ENCODE measurements around the gene LSM3. TPM values are rescaled to one million over a fixed set of nuclear protein-coding genes. Genes with fewer than 3 reads are reported as not detected.

The LSM3 gene
- total RNA-seq, 4 donors from 2014 or later: 4.8 to 7.9 (median 5.8) TPM

GRCh38 chr3:14210843-14211594 lies 32.4 kb downstream of the LSM3 start:
- TF ChIP-seq EP300 (IDR thresholded peaks at IDR 0.05) (no peak), POLR2A (IDR thresholded peaks at IDR 0.05) (no peak), CTCF (IDR thresholded peaks at IDR 0.05) (no peak)
- H3K36me3 ChIP-seq: no peaks in the 10 kb centered on the region
- no peak overlapping the region for H3K4me3 ChIP-seq
- H3K9me3 ChIP-seq: no peaks in the 10 kb centered on the region
- H3K27me3 ChIP-seq: no peaks in the 10 kb centered on the region
- peak overlapping the region in 3 of 4 donors; percentile 30 to 66 (median 51) for H3K27ac ChIP-seq
- 23 to 34% methylated on average over 4 of the region's 4 CpGs for WGBS, 2 donors
- DNase-seq (ENCODE audit: low spot score in 2 of 2): no peak
- H3K4me1 ChIP-seq: peaks cover 0 to 26% (median 5%) of the 10 kb centered on the region in 4 donors

- TF ChIP-seq EP300 (IDR thresholded peaks at IDR 0.05) (no peak), POLR2A (IDR thresholded peaks at IDR 0.05) (no peak), CTCF (IDR thresholded peaks at IDR 0.05) (no peak)
- Histone ChIP-seq H3K9me3 (no peaks in the 10 kb centered on the region), H3K4me3 (no peak overlapping the region), H3K27me3 (no peaks in the 10 kb centered on the region), H3K36me3 (no peaks in the 10 kb centered on the region), H3K4me1 (peaks cover 0 to 26% (median 5%) of the 10 kb centered on the region in 4 donors), H3K27ac (peak overlapping the region in 3 of 4 donors; percentile 30 to 66 (median 51))
- DNase-seq (ENCODE audit: low spot score in 2 of 2): no peak
- WGBS, 2 donors: 36 to 51% methylated on average over 4 of the region's 4 CpGs
These were observed 33.0 kb downstream of the LSM3 start for GRCh38 chr3:14211621-14212020.

- Histone ChIP-seq H3K27me3 (no peaks in the 10 kb centered on the region), H3K4me3 (no peak overlapping the region), H3K9me3 (no peaks in the 10 kb centered on the region), H3K36me3 (no peaks in the 10 kb centered on the region), H3K4me1 (peaks cover 0 to 26% (median 5%) of the 10 kb centered on the region in 4 donors), H3K27ac (peak overlapping the region in 2 of 4 donors; percentile 51 to 66)
- TF ChIP-seq POLR2A (IDR thresholded peaks at IDR 0.05) (no peak), CTCF (IDR thresholded peaks at IDR 0.05) (no peak), EP300 (IDR thresholded peaks at IDR 0.05) (no peak)
- no peak for DNase-seq (ENCODE audit: low spot score in 2 of 2)
- WGBS, 2 donors: 84 to 96% methylated on average over 3 of the region's 3 CpGs
These were observed 33.4 kb downstream of the LSM3 start for GRCh38 chr3:14212032-14212431.

- TF ChIP-seq EP300 (IDR thresholded peaks at IDR 0.05): no peak
- Histone ChIP-seq H3K9me3 (no peaks in the 10 kb centered on the region), H3K4me1 (peaks cover 0 to 26% (median 5%) of the 10 kb centered on the region in 4 donors), H3K27ac (peak overlapping the region in 2 of 4 donors; percentile 51 to 66), H3K27me3 (no peaks in the 10 kb centered on the region), H3K36me3 (no peaks in the 10 kb centered on the region), H3K4me3 (no peak overlapping the region)
- 88 to 92% methylated on average over 7 of the region's 7 CpGs for WGBS, 2 donors
- no peak for DNase-seq (ENCODE audit: low spot score in 2 of 2)
These were observed 34.6 kb downstream of the LSM3 start for GRCh38 chr3:14213066-14213774.

- no peaks in the 10 kb centered on the region for H3K27me3 ChIP-seq
- no peak overlapping the region for H3K27ac ChIP-seq
- TF ChIP-seq EP300 (IDR thresholded peaks at IDR 0.05) (no peak), CTCF (IDR thresholded peaks at IDR 0.05) (no peak), POLR2A (IDR thresholded peaks at IDR 0.05) (no peak)
- WGBS, 2 donors: 92 to 96% methylated on average over 4 of the region's 4 CpGs
- no peak overlapping the region for H3K4me3 ChIP-seq
- H3K4me1 ChIP-seq: peaks cover 0 to 15% (median 3%) of the 10 kb centered on the region in 4 donors
- peaks cover 0 to 6% (median 0%) of the 10 kb centered on the region in 4 donors for H3K9me3 ChIP-seq
- DNase-seq (ENCODE audit: low spot score in 2 of 2): no peak
- H3K36me3 ChIP-seq: no peaks in the 10 kb centered on the region
These were observed 36.1 kb downstream of the LSM3 start for GRCh38 chr3:14214764-14215163.
